Right lobe of liver (tissue), 6 donors: Measurements from ENCODE around the gene TSKU. TPM values are rescaled to one million over a fixed set of nuclear protein-coding genes. Genes with fewer than 3 reads are reported as not detected.
A peak's percentile ranks its signal among the peaks of the same experiment; 100 is the strongest.

Experiments used
- ATAC-seq, 4 donors: fragments of 200-7000 bp; cut with Tn5 transposase; one replicate each; pipeline ENCODE4 v1.9.1; 2020; ENCODE audit warnings: mild to moderate bottlenecking in 4 of 4, moderate library complexity in 4 of 4
- DNase-seq, 3 donors: peaks; one replicate each; pipeline ENCODE4 v3.0.0-alpha.2; 2020
- H3K27ac ChIP-seq, 3 donors: fragments of 200-600 bp; one replicate each; pipeline ENCODE4 v1.8.0; 2022
- H3K27me3 ChIP-seq, 2 donors: fragments of 200-600 bp; one replicate each; pipeline ENCODE4 v1.8.0; 2022
- H3K36me3 ChIP-seq, 4 donors: fragments of 200-600 bp; sonication (generic) in 1 of 4; one replicate each; pipeline versions ENCODE4 v1.5.1 to v1.8.0; 2017 to 2022; ENCODE audit warnings: control low read depth in 1 of 4
- H3K4me1 ChIP-seq, 4 donors: fragments of 200-600 bp; sonication (generic) in 1 of 4; one replicate each; pipeline versions ENCODE4 v1.5.1 to v1.8.0; 2017 to 2022; ENCODE audit warnings: control low read depth in 1 of 4
- H3K4me3 ChIP-seq, 3 donors: fragments of 200-600 bp; one replicate each; pipeline ENCODE4 v1.8.0; 2022
- H3K9me3 ChIP-seq, 4 donors: fragments of 200-600 bp; sonication (generic) in 1 of 4; one replicate each; pipeline versions ENCODE4 v1.5.1 to v1.8.0; 2017 to 2022; ENCODE audit warnings: control low read depth in 1 of 4
- CTCF ChIP-seq, 4 donors: fragments of 200-600 bp in 3 of 4; fragments of 450-650 bp in 1 of 4; IDR thresholded peaks; one replicate each; pipeline versions ENCODE4 v1.5.1 to v1.8.0; 2016 to 2022; ENCODE audit warnings: antibody characterized with exemption in 4 of 4, mild to moderate bottlenecking in 2 of 4
- POLR2A ChIP-seq: fragments of 450-650 bp; IDR thresholded peaks from one replicate; pipeline ENCODE4 v1.6.1; 2017; ENCODE audit warnings: antibody characterized with exemption, mild to moderate bottlenecking
- WGBS: methylation state at CpG from one replicate; pipeline ENCODE4 v1.1.6; 2018; ENCODE audit warnings: low coverage, low lambda C conversion rate; ENCODE audit not compliant: insufficient coverage; ENCODE audit errors: missing lambda C conversion rate; 5-methylcytosine and 5-hydroxymethylcytosine counted together
- intact Hi-C, 2 donors: fragments of 100-400 bp; cut with DNase I; formaldehyde crosslinking; loops; one replicate each; pipeline versions ENCODE4 v1.11.2 to v1.14.1; 2022
- total RNA-seq, 6 experiments: library from RNA; depleted of rRNA in 2 of 6; stranded (reverse); fragments of >200 nt in 2 of 6; fragmentation: NEBNext Ultra II Directional in 3 of 6; extraction: Animal tissue kit (Norgen Biotek cat#: 25700) in 3 of 6; gene quantifications; one replicate each; pipeline versions ENCODE4 v1.1.0 to v1.2.4, GENCODE V29; 2016 to 2023
- donor health status: DM: no; HTN: yes; CAD: no.
- donor health status: DM: no; HTN: no; CAD: no.
- donor health status: DM: no; HTN: no; CAD: no.
- donor health status: DM: no; HTN: yes; CAD: no.
- donor health status: DM: no; HTN: yes; CAD: no.

The TSKU gene
- total RNA-seq, 6 experiments from 2014 or later, result 66.1 to 1,026 (median 278) TPM

- no peaks in the 10 kb centered on the region for H3K9me3 ChIP-seq
- ATAC-seq, result peak in 2 of 4 donors; percentile 1
- no peak overlapping the region for H3K4me3 ChIP-seq
- DNase-seq, result peak in 1 of 3 donors; percentile 57
- H3K27ac ChIP-seq, result peak overlapping the region in 1 of 3 donors; percentile 100
- H3K36me3 ChIP-seq, result peaks cover 0 to 54% (median 18%) of the 10 kb centered on the region in 4 donors
- 87% methylated on average over 5 of the region's 11 CpGs for WGBS
- intact Hi-C loops, result loop anchor here (5.0 kb wide), 2 partner anchors 60 to 70 kb away; no protein-coding TSS in a partner anchor
- H3K4me1 ChIP-seq, result peaks cover 0 to 76% (median 36%) of the 10 kb centered on the region in 4 donors
- no peaks in the 10 kb centered on the region for H3K27me3 ChIP-seq
- no peak for TF ChIP-seq CTCF (IDR thresholded peaks at IDR 0.05)
- no peak for TF ChIP-seq POLR2A
Observed at GRCh38 chr11:76797341-76798201, 14.4 kb downstream of the TSKU start.

GRCh38 chr11:76798202-76798581 lies 15.0 kb downstream of the TSKU start:
- Histone ChIP-seq H3K4me3 (no peak overlapping the region), H3K4me1 (peaks cover 0 to 76% (median 36%) of the 10 kb centered on the region in 4 donors), H3K27me3 (no peaks in the 10 kb centered on the region), H3K9me3 (no peaks in the 10 kb centered on the region), H3K36me3 (peaks cover 0 to 48% (median 17%) of the 10 kb centered on the region in 4 donors), H3K27ac (peak overlapping the region in 2 of 3 donors; percentile 54 to 100)
- intact Hi-C loops, result loop anchor here (5.0 kb wide), 2 partner anchors 61 to 71 kb away; no protein-coding TSS in a partner anchor
- peak in 1 of 3 donors; percentile 61 for DNase-seq
- WGBS, result 78% methylated on average over 4 of the region's 5 CpGs
- TF ChIP-seq CTCF (IDR thresholded peaks at IDR 0.05) (no peak), POLR2A (no peak)
- ATAC-seq, result peak in 2 of 4 donors; percentile 0 to 1

- no peak overlapping the region for H3K4me3 ChIP-seq
Observed at GRCh38 chr11:76798671-76799065, 15.5 kb downstream of the TSKU start.

More at GRCh38 chr11:76798671-76799065, 15.5 kb downstream of the TSKU start:
- peaks cover 0 to 76% (median 35%) of the 10 kb centered on the region in 4 donors for H3K4me1 ChIP-seq
- H3K9me3 ChIP-seq, result no peaks in the 10 kb centered on the region
- DNase-seq, result no peak
- H3K27me3 ChIP-seq, result no peaks in the 10 kb centered on the region
- 58% methylated on average over 3 of the region's 9 CpGs for WGBS
- peaks cover 0 to 44% (median 17%) of the 10 kb centered on the region in 4 donors for H3K36me3 ChIP-seq
- ATAC-seq, result peak in 2 of 4 donors; percentile 0 to 1
- intact Hi-C loops, result loop anchor here (5.0 kb wide), 2 partner anchors 61 to 71 kb away; no protein-coding TSS in a partner anchor
- peak overlapping the region in 2 of 3 donors; percentile 54 to 100 for H3K27ac ChIP-seq
- TF ChIP-seq POLR2A, result no peak
- TF ChIP-seq CTCF (IDR thresholded peaks at IDR 0.05), result no peak
